ENCODE results near the gene S100A2.

The S100A2 gene

GRCh38 chr1:153565529-153566374 is at the start of gene S100A2:
Gene S100A2, minus strand, starts transcription at chr1:153565844. Its CDS starts 1,967 bp downstream, at chr1:153563877.
- DNase-seq (ENCODE audit: low read depth) = peak; percentile 84

- no peak for DNase-seq (ENCODE audit: low read depth)
These were observed 49.8 kb upstream of the S100A2 start for GRCh38 chr1:153615406-153615805.

- no peak for DNase-seq (ENCODE audit: low read depth)
These were observed 49.3 kb upstream of the S100A2 start for GRCh38 chr1:153614906-153615305.

- DNase-seq (ENCODE audit: low read depth) = no peak
These were observed 48.7 kb upstream of the S100A2 start for GRCh38 chr1:153614189-153614900.

- no peak for DNase-seq (ENCODE audit: low read depth)
These were observed 47.8 kb upstream of the S100A2 start for GRCh38 chr1:153613406-153613805.

- DNase-seq (ENCODE audit: low read depth) = peak; percentile 74
These were observed 47.2 kb upstream of the S100A2 start, which contains the start of gene S100A16 for GRCh38 chr1:153612755-153613331. Gene S100A16, minus strand, starts transcription at chr1:153613137. Its CDS starts 4,986 bp downstream, at chr1:153608151.

- no peak for DNase-seq (ENCODE audit: low read depth)
These were observed 46.6 kb upstream of the S100A2 start for GRCh38 chr1:153612111-153612754.

GRCh38 chr1:153611356-153611755 is 45.7 kb upstream of the S100A2 start:
- no peak for DNase-seq (ENCODE audit: low read depth)

- DNase-seq (ENCODE audit: low read depth) = no peak
These were observed 45.2 kb upstream of the S100A2 start for GRCh38 chr1:153610811-153611301.

- DNase-seq (ENCODE audit: low read depth) = no peak
These were observed 44.7 kb upstream of the S100A2 start for GRCh38 chr1:153610334-153610733.

- DNase-seq (ENCODE audit: low read depth) = no peak
These were observed 43.9 kb upstream of the S100A2 start for GRCh38 chr1:153609585-153609907.

- peak; percentile 80 for DNase-seq (ENCODE audit: low read depth)
These were observed 43.3 kb upstream of the S100A2 start for GRCh38 chr1:153608742-153609584.

GRCh38 chr1:153608089-153608682 is 42.5 kb upstream of the S100A2 start:
- no peak for DNase-seq (ENCODE audit: low read depth)

GRCh38 chr1:153607381-153607780 is 41.7 kb upstream of the S100A2 start:
- DNase-seq (ENCODE audit: low read depth) = no peak

- DNase-seq (ENCODE audit: low read depth) = no peak
These were observed 40.5 kb upstream of the S100A2 start for GRCh38 chr1:153606194-153606593.

- DNase-seq (ENCODE audit: low read depth) = no peak
These were observed 37.1 kb upstream of the S100A2 start for GRCh38 chr1:153602749-153603148.

- DNase-seq (ENCODE audit: low read depth) = peak; percentile 41
These were observed 34.2 kb upstream of the S100A2 start for GRCh38 chr1:153599847-153600246.

GRCh38 chr1:153598309-153599172 is 32.9 kb upstream of the S100A2 start:
- peak; percentile 73 for DNase-seq (ENCODE audit: low read depth)

GRCh38 chr1:153597206-153597605 is 31.6 kb upstream of the S100A2 start:
- DNase-seq (ENCODE audit: low read depth) = no peak

- DNase-seq (ENCODE audit: low read depth) = no peak
These were observed 27.1 kb upstream of the S100A2 start for GRCh38 chr1:153592748-153593147.

Measured in fibroblast of gingiva (primary cell).